H1 (cell line): ENCODE measurements around the gene PLA2R1. TPM values are rescaled to one million over a fixed set of nuclear protein-coding genes. Genes with fewer than 3 reads are reported as not detected.

Experiments used
- CTCF ChIA-PET: fragments of 300-600 bp; sonication (Branson Sonifier 250); formaldehyde crosslinking; loops from one replicate; lab custom pipeline; 2021; ENCODE audit not compliant: partially characterized antibody; lab: Charles Lee
- POLR2A ChIA-PET: fragments of 300-600 bp; sonication (Branson Sonifier 250); formaldehyde crosslinking; loops from one replicate; lab custom pipeline; 2021; ENCODE audit warnings: inconsistent platforms; ENCODE audit not compliant: partially characterized antibody; lab: Charles Lee
- DNase-seq, 2 experiments: peaks; one replicate each; pipeline versions ENCODE4 v3.0.0 to v3.0.0-alpha.2; 2010 to 2022; ENCODE audit warnings: low spot score in 2 of 2, low read depth in 1 of 2, mixed read lengths in 1 of 2
- FAIRE-seq: peaks from 2 replicates; lab custom pipeline; 2011; peaks lifted over from hg19 to GRCh38; lab: Jason Lieb, UNC
- H2AFZ ChIP-seq: 2 replicates; pipeline ENCODE4 v1.8.1; 2012; ENCODE audit warnings: low read length, inconsistent platforms
- H2AK5ac ChIP-seq: 2 replicates; pipeline ENCODE4 v1.6.1; 2013; ENCODE audit warnings: low read depth, low read length
- H2BK120ac ChIP-seq: replicated peaks from 2 replicates; pipeline ENCODE3; 2013; ENCODE audit warnings: low read depth, low read length, inconsistent platforms
- H2BK12ac ChIP-seq: 2 replicates; pipeline ENCODE4 v1.6.1; 2013; ENCODE audit warnings: low read depth, low read length
- H2BK15ac ChIP-seq: 2 replicates; pipeline ENCODE4 v1.6.1; 2013; ENCODE audit warnings: low read length
- H2BK20ac ChIP-seq: 2 replicates; pipeline ENCODE4 v1.6.1; 2013; ENCODE audit warnings: low read length
- H2BK5ac ChIP-seq: 2 replicates; pipeline ENCODE4 v1.6.1; 2013; ENCODE audit warnings: low read depth, low read length
- H3K14ac ChIP-seq: 2 replicates; pipeline ENCODE4 v1.6.1; 2013; ENCODE audit warnings: inconsistent platforms; ENCODE audit not compliant: insufficient read length
- H3K18ac ChIP-seq: 2 replicates; pipeline ENCODE4 v1.6.1; 2013; ENCODE audit warnings: low read length; ENCODE audit errors: extremely low read depth
- H3K23ac ChIP-seq: 2 replicates; pipeline ENCODE4 v1.6.1; 2013; ENCODE audit warnings: inconsistent platforms; ENCODE audit not compliant: insufficient read length
- H3K23me2 ChIP-seq: 2 replicates; pipeline ENCODE4 v1.6.1; 2013; ENCODE audit warnings: low read depth, low read length
- H3K27ac ChIP-seq: 2 replicates; pipeline ENCODE4 v1.6.1; 2011; ENCODE audit warnings: low read depth, low read length, inconsistent platforms
- H3K27me3 ChIP-seq, 4 experiments: replicated peaks in 1 of 4; 1 replicate in 1 of 4; 2 replicates in 3 of 4; pipeline versions ENCODE4 v1.6.1 to v1.8.1; 2011 to 2013; ENCODE audit warnings: low read length in 3 of 4, mild to moderate bottlenecking in 3 of 4, inconsistent platforms in 2 of 4, mixed read lengths in 2 of 4, moderate library complexity in 1 of 4; ENCODE audit not compliant: control insufficient read depth in 3 of 4, insufficient read depth in 3 of 4; ENCODE audit errors: extremely low read depth in 1 of 4
- H3K36me3 ChIP-seq, 4 experiments: 2 replicates each; pipeline versions ENCODE4 v1.6.1 to v1.8.1; 2011 to 2013; ENCODE audit warnings: mild to moderate bottlenecking in 4 of 4, low read length in 3 of 4, moderate library complexity in 2 of 4, control low read depth in 1 of 4, inconsistent platforms in 1 of 4; ENCODE audit not compliant: insufficient read depth in 4 of 4, control insufficient read depth in 2 of 4
- H3K4ac ChIP-seq: replicated peaks from 2 replicates; pipeline ENCODE3; 2013; ENCODE audit warnings: low read length, low read depth, mixed read lengths, inconsistent platforms; ENCODE audit not compliant: insufficient read length
- H3K4me1 ChIP-seq, 4 experiments: replicated peaks in 1 of 4; 1 replicate in 1 of 4; 2 replicates in 3 of 4; pipeline versions ENCODE4 v1.6.1 to v1.8.1; 2011 to 2013; ENCODE audit warnings: low read length in 3 of 4, inconsistent platforms in 2 of 4, mixed read lengths in 1 of 4; ENCODE audit not compliant: insufficient read depth in 4 of 4, control insufficient read depth in 3 of 4
- H3K4me2 ChIP-seq, 2 experiments: 2 replicates each; pipeline versions ENCODE4 v1.6.1 to v1.8.1; 2011 to 2013; ENCODE audit warnings: low read depth in 2 of 2, low read length in 2 of 2, control low read depth in 1 of 2, inconsistent platforms in 1 of 2, mild to moderate bottlenecking in 1 of 2; ENCODE audit not compliant: insufficient read depth in 1 of 2
- H3K4me3 ChIP-seq, 4 experiments: fragments of 200-600, 300-600 bp in 1 of 4; sonication (generic), shearing (Covaris generic), sonication (Bioruptor Twin) in 1 of 4; 2 replicates each; pipeline versions ENCODE4 v1.5.1 to v1.8.1; 2011 to 2016; ENCODE audit warnings: low read length in 4 of 4, low read depth in 3 of 4, control low read depth in 2 of 4, inconsistent platforms in 2 of 4, mild to moderate bottlenecking in 2 of 4, mixed read lengths in 1 of 4, moderate library complexity in 1 of 4; ENCODE audit not compliant: insufficient read depth in 2 of 4; ENCODE audit errors: extremely low read depth in 1 of 4
- H3K56ac ChIP-seq: replicated peaks from 2 replicates; pipeline ENCODE3; 2013; ENCODE audit warnings: low read depth, mild to moderate bottlenecking, mixed read lengths, low read length, inconsistent platforms; ENCODE audit not compliant: insufficient read length
- H3K79me1 ChIP-seq: 2 replicates; pipeline ENCODE4 v1.6.1; 2013; ENCODE audit warnings: low read depth, low read length, control low read depth
- H3K79me2 ChIP-seq, 2 experiments: 2 replicates each; pipeline versions ENCODE4 v1.6.1 to v1.8.1; 2012 to 2013; ENCODE audit warnings: low read length in 2 of 2, mild to moderate bottlenecking in 2 of 2, inconsistent platforms in 1 of 2; ENCODE audit not compliant: insufficient read depth in 2 of 2, control insufficient read depth in 1 of 2
- H3K9ac ChIP-seq, 4 experiments: replicated peaks in 1 of 4; 1 replicate in 1 of 4; 2 replicates in 3 of 4; pipeline versions ENCODE4 v1.6.1 to v1.8.1; 2011 to 2013; ENCODE audit warnings: low read depth in 3 of 4, low read length in 3 of 4, control low read depth in 2 of 4, mild to moderate bottlenecking in 2 of 4, moderate library complexity in 2 of 4, inconsistent platforms in 1 of 4; ENCODE audit errors: extremely low read depth in 1 of 4
- H3K9me3 ChIP-seq, 2 experiments: 2 replicates each; pipeline versions ENCODE4 v1.6.1 to v1.8.1; 2012 to 2013; ENCODE audit warnings: mild to moderate bottlenecking in 2 of 2, moderate library complexity in 2 of 2, control low read depth in 1 of 2, inconsistent platforms in 1 of 2, low read depth in 1 of 2, low read length in 1 of 2, mixed read lengths in 1 of 2; ENCODE audit not compliant: insufficient read depth in 2 of 2
- H4K20me1 ChIP-seq, 2 experiments: replicated peaks in 1 of 2; 2 replicates each; pipeline versions ENCODE3 to v1.8.1; 2011 to 2013; ENCODE audit warnings: inconsistent platforms in 2 of 2, low read length in 2 of 2, mild to moderate bottlenecking in 1 of 2; ENCODE audit not compliant: insufficient read depth in 2 of 2, control insufficient read depth in 1 of 2
- H4K5ac ChIP-seq: 2 replicates; pipeline ENCODE4 v1.6.1; 2013; ENCODE audit warnings: low read length, low read depth, mixed read lengths, inconsistent platforms; ENCODE audit not compliant: insufficient read length
- H4K8ac ChIP-seq: 2 replicates; pipeline ENCODE4 v1.8.0; 2013; ENCODE audit warnings: mild to moderate bottlenecking, moderate library complexity, low read length, inconsistent platforms; ENCODE audit not compliant: insufficient read depth; ENCODE audit errors: extremely low read depth
- H4K91ac ChIP-seq: replicated peaks from 2 replicates; pipeline ENCODE3; 2013; ENCODE audit warnings: low read length, mixed read lengths, inconsistent platforms; ENCODE audit not compliant: insufficient read length
- CEBPB ChIP-seq: IDR thresholded peaks from 2 replicates; pipeline ENCODE4 v1.6.1; 2012; ENCODE audit warnings: low read depth, low read length
- FOSL1 ChIP-seq: IDR thresholded peaks from 2 replicates; pipeline ENCODE4 v1.6.1; 2011; ENCODE audit warnings: mild to moderate bottlenecking, low read depth, low read length, moderate library complexity; ENCODE audit not compliant: insufficient read depth
- KDM4A ChIP-seq: IDR thresholded peaks from one replicate; pipeline ENCODE4 v1.7.1; 2012; ENCODE audit warnings: low read depth, mild to moderate bottlenecking, moderate library complexity, low read length, inconsistent platforms; ENCODE audit not compliant: severe bottlenecking
- POU5F1 ChIP-seq: IDR thresholded peaks from 2 replicates; pipeline ENCODE4 v1.6.1; 2011; ENCODE audit warnings: low read depth, mild to moderate bottlenecking, low read length, moderate library complexity
- RFX5 ChIP-seq: IDR thresholded peaks from 2 replicates; pipeline ENCODE4 v1.6.1; 2011; ENCODE audit warnings: low read depth, low read length, improper control_type of control experiment, borderline replicate concordance
- SP1 ChIP-seq: IDR thresholded peaks from 2 replicates; pipeline ENCODE4 v1.6.1; 2011; ENCODE audit warnings: low read depth, low read length
- SRF ChIP-seq: IDR thresholded peaks from 2 replicates; pipeline ENCODE4 v1.6.1; 2011; ENCODE audit warnings: mild to moderate bottlenecking, low read depth, low read length, moderate library complexity
- TCF12 ChIP-seq: IDR thresholded peaks from 2 replicates; pipeline ENCODE4 v1.6.1; 2011; ENCODE audit warnings: low read depth, mild to moderate bottlenecking, low read length
- YY1 ChIP-seq: IDR thresholded peaks from 2 replicates; pipeline ENCODE4 v1.6.1; 2011; ENCODE audit warnings: low read depth, mild to moderate bottlenecking, low read length
- WGBS, 2 experiments: shearing (Covaris generic) in 1 of 2; methylation state at CpG; one replicate each; pipeline versions ENCODE4 v1.1.6 to v1.1.7; 2013 to 2015; ENCODE audit warnings: low lambda C conversion rate in 2 of 2, mixed read lengths in 2 of 2, inconsistent platforms in 1 of 2, low coverage in 1 of 2, missing lambda C conversion rate in 1 of 2; ENCODE audit not compliant: insufficient replicate concordance in 2 of 2, insufficient coverage in 1 of 2, insufficient read length in 1 of 2; ENCODE audit errors: extremely low coverage in 1 of 2, missing lambda C conversion rate in 1 of 2; 5-methylcytosine and 5-hydroxymethylcytosine counted together
- polyA plus RNA-seq, 7 experiments: library from polyadenylated mRNA; depleted of rRNA in 3 of 7; stranded (reverse) in 5 of 7; unstranded in 2 of 7; fragments of >200 nt in 5 of 7; fragments of 200-250 nt in 2 of 7; gene quantifications; 1 replicate in 5 of 7; 2 replicates in 1 of 7; 4 replicates in 1 of 7; pipeline versions ENCODE4 v1.2.1 to v1.2.3, GENCODE V29; 2011 to 2013; ENCODE audit warnings: missing spikeins in 2 of 7, mixed read lengths in 2 of 7
- total RNA-seq: library from RNA; stranded (reverse); fragmentation: NEBNext Ultra II Directional; extraction: Animal tissue kit (Norgen Biotek cat#: 25700); gene quantifications from 2 replicates; pipeline ENCODE4 v1.2.1, GENCODE V29; 2021
- TF ChIP-seq, protein P1 (sequence below): IDR thresholded peaks from 2 replicates; pipeline ENCODE4 v1.6.1; 2012; ENCODE audit warnings: low read length, inconsistent platforms

Gene PLA2R1
- total and polyA plus RNA-seq, 2 of the 8 experiments (the other 6 are each of a cell fraction or from before 2014, with no cell fraction given) = 0.65 to 1.5 TPM

DNA sequence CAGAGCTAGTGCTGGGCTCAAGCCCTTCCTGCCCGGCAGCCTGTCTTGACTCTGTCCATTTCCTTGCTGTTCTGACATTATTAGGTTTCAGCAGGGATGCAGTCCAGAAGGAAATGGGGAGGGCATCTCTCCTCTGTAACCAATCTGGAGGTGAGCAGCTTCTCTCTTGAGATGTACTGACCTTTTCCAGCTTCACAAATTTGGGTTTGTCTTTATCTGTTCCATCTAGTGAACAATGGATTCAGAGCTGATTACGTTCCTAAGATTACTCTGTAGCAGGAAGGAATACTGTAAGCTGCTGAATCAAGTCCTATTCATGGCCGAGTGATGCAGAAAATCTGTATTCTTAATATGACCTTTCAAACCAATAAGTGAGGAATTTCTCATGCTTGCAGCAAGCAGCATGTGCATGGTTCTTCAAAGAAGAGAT is 11.0 kb downstream of the PLA2R1 start:
- CTCF ChIA-PET = interaction anchor here (1.0 to 1.3 kb wide), 2 partner anchors 11 to 31 kb away, joined by 4 to 5 read pairs; partner anchors contain the start of gene PLA2R1
- no peak for TF ChIP-seq SRF
- TF ChIP-seq CEBPB = no peak
- TF ChIP-seq, protein P1, sequence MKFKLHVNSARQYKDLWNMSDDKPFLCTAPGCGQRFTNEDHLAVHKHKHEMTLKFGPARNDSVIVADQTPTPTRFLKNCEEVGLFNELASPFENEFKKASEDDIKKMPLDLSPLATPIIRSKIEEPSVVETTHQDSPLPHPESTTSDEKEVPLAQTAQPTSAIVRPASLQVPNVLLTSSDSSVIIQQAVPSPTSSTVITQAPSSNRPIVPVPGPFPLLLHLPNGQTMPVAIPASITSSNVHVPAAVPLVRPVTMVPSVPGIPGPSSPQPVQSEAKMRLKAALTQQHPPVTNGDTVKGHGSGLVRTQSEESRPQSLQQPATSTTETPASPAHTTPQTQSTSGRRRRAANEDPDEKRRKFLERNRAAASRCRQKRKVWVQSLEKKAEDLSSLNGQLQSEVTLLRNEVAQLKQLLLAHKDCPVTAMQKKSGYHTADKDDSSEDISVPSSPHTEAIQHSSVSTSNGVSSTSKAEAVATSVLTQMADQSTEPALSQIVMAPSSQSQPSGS = no peak
- TF ChIP-seq TCF12 = no peak
- TF ChIP-seq SP1 = no peak
- TF ChIP-seq RFX5 = no peak
- no peak for TF ChIP-seq YY1
- no peak for TF ChIP-seq FOSL1
- TF ChIP-seq KDM4A = no peak
- no peak for TF ChIP-seq POU5F1

More for the DNA sequence above, 11.0 kb downstream of the PLA2R1 start:
- no peak overlapping the region for H3K27ac ChIP-seq
- WGBS, 2 experiments = 93% methylated on average over 3 of the region's 3 CpGs; no CpG with 5 or more reads in 1 of the 2 experiments
- H3K56ac ChIP-seq = no peak overlapping the region
- no peaks in the 10 kb centered on the region for H3K9me3 ChIP-seq
- H3K23ac ChIP-seq = no peak overlapping the region
- no peaks in the 10 kb centered on the region for H3K27me3 ChIP-seq
- no peak overlapping the region for H2BK120ac ChIP-seq
- no peak overlapping the region for H3K18ac ChIP-seq
- POLR2A ChIA-PET = interaction anchor here (1.0 to 1.8 kb wide), 2 partner anchors 11 to 25 kb away, joined by 4 read pairs; partner anchors contain the start of gene PLA2R1
- H3K4ac ChIP-seq = no peak overlapping the region
- no peak overlapping the region for H3K14ac ChIP-seq
- H3K79me2 ChIP-seq = no peaks in the 10 kb centered on the region
- H3K23me2 ChIP-seq = no peaks in the 10 kb centered on the region
- H4K8ac ChIP-seq = no peak overlapping the region
- H3K9ac ChIP-seq = no peak overlapping the region
- H2AK5ac ChIP-seq = no peak overlapping the region
- peaks cover 0 to 5% (median 2%) of the 10 kb centered on the region in 4 experiments; a peak in 3 of 7 replicates for H3K4me1 ChIP-seq
- FAIRE-seq = no peak
- H2AFZ ChIP-seq = no peak overlapping the region
- no peak overlapping the region for H2BK20ac ChIP-seq
- H4K5ac ChIP-seq = no peak overlapping the region
- H3K4me3 ChIP-seq = no peak overlapping the region
- H4K91ac ChIP-seq = no peak overlapping the region
- H4K20me1 ChIP-seq = no peaks in the 10 kb centered on the region
- H2BK12ac ChIP-seq = no peak overlapping the region
- no peak for DNase-seq
- no peak overlapping the region for H3K4me2 ChIP-seq
- H3K79me1 ChIP-seq = no peaks in the 10 kb centered on the region
- no peak overlapping the region for H2BK15ac ChIP-seq
- no peaks in the 10 kb centered on the region for H3K36me3 ChIP-seq
- no peak overlapping the region for H2BK5ac ChIP-seq
